Aorta (tissue), 5 donors: Measurements from ENCODE around the gene SRBD1. TPM values are rescaled to one million over a fixed set of nuclear protein-coding genes. Genes with fewer than 3 reads are reported as not detected.

Source experiments
- ATAC-seq: fragments of 200-7000 bp; cut with Tn5 transposase; one replicate; pipeline ENCODE4 v1.9.1; 2022; ENCODE audit warnings: moderate library complexity; ENCODE audit not compliant: low FRiP score
- DNase-seq, 2 donors: peaks; one replicate each; pipeline ENCODE4 v3.0.0-alpha.2; 2020
- H3K27ac ChIP-seq, 2 donors: one replicate each; pipeline ENCODE4 v1.5.1; 2013; ENCODE audit warnings: low read length in 2 of 2, mild to moderate bottlenecking in 2 of 2, moderate library complexity in 2 of 2, control low read depth in 1 of 2, inconsistent platforms in 1 of 2, low read depth in 1 of 2
- H3K27me3 ChIP-seq, 2 donors: one replicate each; pipeline ENCODE4 v1.6.1; 2013; ENCODE audit warnings: control low read depth in 1 of 2, low read length in 1 of 2, mild to moderate bottlenecking in 1 of 2, moderate library complexity in 1 of 2; ENCODE audit not compliant: insufficient read depth in 2 of 2, control insufficient read depth in 1 of 2
- H3K36me3 ChIP-seq, 2 donors: one replicate each; pipeline ENCODE4 v1.6.1; 2013; ENCODE audit warnings: control low read depth in 1 of 2, low read length in 1 of 2, mild to moderate bottlenecking in 1 of 2; ENCODE audit not compliant: insufficient read depth in 2 of 2, control insufficient read depth in 1 of 2
- H3K4me1 ChIP-seq, 2 donors: one replicate each; pipeline ENCODE4 v1.6.1; 2013; ENCODE audit warnings: low read length in 2 of 2, control low read depth in 1 of 2, mild to moderate bottlenecking in 1 of 2, moderate library complexity in 1 of 2; ENCODE audit not compliant: insufficient read depth in 2 of 2, control insufficient read depth in 1 of 2
- H3K4me3 ChIP-seq, 2 donors: one replicate each; pipeline ENCODE4 v1.5.1; 2013; ENCODE audit warnings: low read length in 2 of 2, control low read depth in 1 of 2, mild to moderate bottlenecking in 1 of 2
- H3K9me3 ChIP-seq: one replicate; pipeline ENCODE4 v1.6.1; 2013; ENCODE audit warnings: mild to moderate bottlenecking, low read length; ENCODE audit not compliant: control insufficient read depth
- WGBS, 2 donors: extraction: QIAGEN DNeasy Blood & Tissue Kit; methylation state at CpG; one replicate each; pipeline ENCODE4 v1.1.7; 2013; 5-methylcytosine and 5-hydroxymethylcytosine counted together
- intact Hi-C, 2 donors: fragments of 100-400 bp; cut with DNase I; formaldehyde crosslinking; loops; one replicate each; pipeline versions ENCODE4 v1.14.2 to v1.15.0; 2022
- polyA plus RNA-seq, 2 donors: library from polyadenylated mRNA; stranded (reverse); fragments of 200-250 nt; gene quantifications; one replicate each; pipeline ENCODE4 v1.2.3, GENCODE V29; 2013
- total RNA-seq, 2 donors: library from RNA; stranded (reverse); fragmentation: NEBNext Ultra II Directional; extraction: Animal tissue kit (Norgen Biotek cat#: 25700); gene quantifications; one replicate each; pipeline ENCODE4 v1.2.1, GENCODE V29; 2021
- donor health status: healthy with polysubstance abuse.
- donor health status: Bipolar disorder and iron deficiency.
- donor health status: DM: no; HTN: no; CAD: no.
- donor health status: DM: no; HTN: no; CAD: no.
- donor health status: DM: yes; HTN: yes; CAD: no.

The SRBD1 gene
- total and polyA plus RNA-seq, 4 donors: 5.4 to 21.2 (median 10.6) TPM

GRCh38 chr2:45625824-45626223 is 14.8 kb upstream of the SRBD1 start:
- no peaks in the 10 kb centered on the region for H3K27me3 ChIP-seq
- ATAC-seq: no peak
- no peak overlapping the region for H3K4me3 ChIP-seq
- no peak for DNase-seq
- no peak overlapping the region for H3K27ac ChIP-seq
- no peaks in the 10 kb centered on the region for H3K9me3 ChIP-seq
- intact Hi-C loops: no loop called here
- no peaks in the 10 kb centered on the region for H3K4me1 ChIP-seq
- no peaks in the 10 kb centered on the region for H3K36me3 ChIP-seq

- no peak overlapping the region for H3K27ac ChIP-seq
- H3K9me3 ChIP-seq: no peaks in the 10 kb centered on the region
- 74 to 85% methylated on average over 3 of the region's 3 CpGs for WGBS, 2 donors
- no peak overlapping the region for H3K4me3 ChIP-seq
- DNase-seq (no peak), ATAC-seq (no peak)
- H3K4me1 ChIP-seq: no peaks in the 10 kb centered on the region
- H3K27me3 ChIP-seq: no peaks in the 10 kb centered on the region
- H3K36me3 ChIP-seq: no peaks in the 10 kb centered on the region
- intact Hi-C loops: no loop called here
These were observed 12.0 kb upstream of the SRBD1 start for GRCh38 chr2:45623098-45623497.

- intact Hi-C loops: no loop called here
- Histone ChIP-seq H3K27me3 (no peaks in the 10 kb centered on the region), H3K9me3 (no peaks in the 10 kb centered on the region), H3K27ac (no peak overlapping the region), H3K4me1 (no peaks in the 10 kb centered on the region), H3K4me3 (no peak overlapping the region), H3K36me3 (no peaks in the 10 kb centered on the region)
- DNase-seq (no peak), ATAC-seq (no peak)
- 59 to 72% methylated on average over 6 of the region's 6 CpGs for WGBS, 2 donors
These were observed 11.4 kb upstream of the SRBD1 start for GRCh38 chr2:45622336-45623075.

DNA sequence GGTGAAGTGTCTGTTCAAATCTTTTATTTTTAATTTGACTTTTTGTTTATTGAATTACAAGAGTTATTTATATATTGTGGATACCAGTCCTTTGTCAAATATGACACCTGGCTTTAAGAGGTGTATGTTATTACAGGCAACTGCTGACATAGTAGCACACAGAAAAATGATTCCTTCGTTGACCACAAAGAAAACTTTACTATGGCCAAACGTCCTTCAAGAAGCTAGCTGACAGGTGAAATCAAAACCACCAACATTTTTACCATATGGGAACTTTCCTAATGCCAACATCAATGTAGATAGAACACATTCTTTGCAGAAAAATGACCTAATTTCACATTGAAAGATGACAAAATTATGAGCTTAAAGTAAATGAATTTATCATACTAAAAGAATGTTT is 6.4 kb upstream of the SRBD1 start:
- ATAC-seq: no peak
- 49 to 54% methylated on average over 2 of the region's 2 CpGs for WGBS, 2 donors
- intact Hi-C loops: no loop called here

DNA sequence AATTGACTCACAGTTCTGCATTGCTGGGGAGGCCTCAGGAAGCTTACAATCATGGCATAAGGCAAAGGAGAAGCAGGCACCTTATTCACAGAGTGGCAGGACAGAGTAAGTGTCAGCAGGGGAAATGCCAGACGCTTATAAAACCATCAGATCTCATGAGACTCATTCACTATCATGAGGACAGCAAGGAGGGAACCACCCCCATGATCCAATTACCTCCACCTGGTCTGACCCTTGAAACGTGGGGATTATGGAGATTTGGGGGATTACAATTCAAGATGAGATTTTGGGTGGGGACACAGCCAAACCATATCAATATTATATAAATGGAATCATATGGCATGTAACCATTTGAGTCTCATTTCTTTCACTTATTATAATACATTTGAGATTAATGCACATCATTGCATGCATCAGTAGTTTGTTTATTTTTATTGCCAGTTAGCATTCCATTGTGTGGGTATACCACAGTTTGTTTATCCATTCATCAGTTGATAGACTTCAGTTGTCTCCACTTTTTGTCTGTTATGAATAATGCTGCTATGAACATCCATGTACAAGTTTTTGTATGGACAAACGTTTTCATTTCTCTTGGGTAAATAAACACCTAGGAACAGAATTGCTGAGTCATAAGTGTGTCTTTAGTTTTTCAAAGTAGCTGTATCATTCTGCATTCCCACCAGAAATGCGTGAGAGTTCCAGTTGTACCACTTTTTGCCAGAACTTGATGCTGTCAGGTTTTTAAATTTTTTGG is 5.8 kb upstream of the SRBD1 start:
- Histone ChIP-seq H3K36me3 (no peaks in the 10 kb centered on the region), H3K27me3 (no peaks in the 10 kb centered on the region), H3K27ac (no peak overlapping the region), H3K9me3 (no peaks in the 10 kb centered on the region), H3K4me1 (peaks cover 0 to 4% of the 10 kb centered on the region in 2 donors), H3K4me3 (no peak overlapping the region)
- intact Hi-C loops: no loop called here
- ATAC-seq: no peak
- DNase-seq: no peak
- WGBS, 2 donors: 26 to 39% methylated on average over 4 of the region's 4 CpGs

More for the DNA sequence above, 6.4 kb upstream of the SRBD1 start:
- DNase-seq: no peak
- H3K9me3 ChIP-seq: no peaks in the 10 kb centered on the region
- no peaks in the 10 kb centered on the region for H3K27me3 ChIP-seq
- H3K27ac ChIP-seq: no peak overlapping the region
- H3K4me3 ChIP-seq: no peak overlapping the region
- peaks cover 0 to 4% of the 10 kb centered on the region in 2 donors for H3K4me1 ChIP-seq
- no peaks in the 10 kb centered on the region for H3K36me3 ChIP-seq

GRCh38 chr2:45614871-45615415 is 3.9 kb upstream of the SRBD1 start:
- no peak for ATAC-seq
- 82 to 83% methylated on average over 3 of the region's 3 CpGs for WGBS, 2 donors
- Histone ChIP-seq H3K4me3 (no peak overlapping the region), H3K4me1 (peaks cover 0 to 4% of the 10 kb centered on the region in 2 donors), H3K36me3 (no peaks in the 10 kb centered on the region), H3K27me3 (no peaks in the 10 kb centered on the region), H3K27ac (no peak overlapping the region), H3K9me3 (no peaks in the 10 kb centered on the region)
- no peak for DNase-seq
- intact Hi-C loops: no loop called here

DNA sequence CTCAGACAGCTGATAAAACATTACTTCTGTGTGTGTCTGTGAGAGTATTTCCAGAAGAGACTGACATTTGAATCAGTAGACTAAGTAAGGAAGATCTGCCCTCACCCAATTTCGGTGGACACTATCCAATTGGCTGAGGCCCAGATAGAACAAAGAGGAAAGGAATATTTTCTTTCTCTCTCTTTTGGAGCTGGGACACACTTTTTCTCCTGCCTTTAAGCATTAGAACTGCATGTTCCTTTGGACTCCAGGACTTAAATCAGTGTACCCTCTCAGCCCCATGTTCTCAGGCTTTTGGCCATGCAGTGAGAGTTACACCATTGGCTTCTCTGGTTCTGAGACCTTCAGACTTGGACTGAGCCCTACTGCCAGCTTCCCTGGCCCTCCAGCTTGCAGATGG is 3.3 kb upstream of the SRBD1 start:
- no peak overlapping the region for H3K4me3 ChIP-seq
- ATAC-seq (no peak), DNase-seq (no peak)
- H3K4me1 ChIP-seq: peaks cover 0 to 4% of the 10 kb centered on the region in 2 donors
- H3K36me3 ChIP-seq: no peaks in the 10 kb centered on the region
- 23 to 42% methylated on average over 1 of the region's 1 CpG for WGBS, 2 donors
- H3K9me3 ChIP-seq: no peaks in the 10 kb centered on the region
- H3K27ac ChIP-seq: no peak overlapping the region
- intact Hi-C loops: no loop called here
- H3K27me3 ChIP-seq: no peaks in the 10 kb centered on the region

DNA sequence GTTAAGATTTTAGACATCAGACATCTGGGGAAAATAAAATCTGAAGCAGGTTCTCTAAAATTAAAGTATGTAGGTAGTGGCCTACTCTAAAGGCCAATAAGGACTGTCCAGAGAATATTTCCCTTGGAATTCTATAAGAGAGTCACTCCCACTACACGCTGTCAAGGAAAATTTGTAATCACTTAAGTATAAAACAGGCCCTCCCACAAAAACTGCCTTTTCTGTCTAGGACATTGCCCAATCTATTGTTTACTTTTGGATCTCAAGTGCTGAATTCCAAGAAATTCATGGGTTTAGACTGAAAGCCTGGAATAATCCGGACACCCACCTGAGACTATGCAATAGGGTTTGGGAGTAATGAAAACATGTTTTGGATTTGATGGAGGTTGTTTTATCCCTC is 1.7 kb upstream of the SRBD1 start:
- peaks cover 0 to 4% of the 10 kb centered on the region in 2 donors for H3K4me1 ChIP-seq
- H3K27ac ChIP-seq: no peak overlapping the region
- H3K27me3 ChIP-seq: no peaks in the 10 kb centered on the region
- H3K4me3 ChIP-seq: no peak overlapping the region
- DNase-seq: no peak
- 65 to 72% methylated on average over 2 of the region's 2 CpGs for WGBS, 2 donors
- no peaks in the 10 kb centered on the region for H3K9me3 ChIP-seq
- no peak for ATAC-seq
- intact Hi-C loops: no loop called here
- H3K36me3 ChIP-seq: no peaks in the 10 kb centered on the region

DNA sequence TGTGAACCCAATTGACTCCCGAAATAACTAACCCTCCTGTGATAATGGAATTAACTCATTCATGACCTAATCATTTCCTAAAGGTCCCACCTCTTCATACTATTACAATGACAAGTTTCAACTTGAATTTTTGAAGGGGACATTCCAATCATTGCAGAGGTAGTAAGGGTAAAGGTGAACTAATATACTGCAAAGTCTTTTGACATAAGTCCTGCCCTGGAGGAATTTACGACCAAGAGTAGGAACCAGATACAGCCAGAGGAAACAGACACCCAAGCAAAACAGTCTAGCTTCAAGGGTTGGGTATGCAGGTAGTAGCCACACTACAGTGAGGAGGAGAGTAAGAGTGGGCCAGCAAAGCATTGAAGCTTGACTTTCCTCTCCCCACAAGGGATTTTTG is 1.2 kb upstream of the SRBD1 start:
- intact Hi-C loops: no loop called here
- no peaks in the 10 kb centered on the region for H3K36me3 ChIP-seq
- H3K4me1 ChIP-seq: peaks cover 0 to 4% of the 10 kb centered on the region in 2 donors
- H3K9me3 ChIP-seq: no peaks in the 10 kb centered on the region
- H3K4me3 ChIP-seq: no peak overlapping the region
- WGBS, 2 donors: 67 to 73% methylated on average over 2 of the region's 2 CpGs
- H3K27me3 ChIP-seq: no peaks in the 10 kb centered on the region
- no peak for DNase-seq
- ATAC-seq: no peak
- H3K27ac ChIP-seq: no peak overlapping the region
